GM12878 (cell line): ENCODE results near the gene NCKAP5L. TPM values are rescaled to one million over a fixed set of nuclear protein-coding genes. Genes with fewer than 3 reads are reported as not detected.

Source experiments
- EGR1 ChIP-seq, 2 experiments: IDR thresholded peaks; 1 replicate in 1 of 2; 2 replicates in 1 of 2; pipeline ENCODE4 v1.6.1; 2011 to 2012; ENCODE audit warnings: low read depth in 2 of 2, low read length in 2 of 2, borderline replicate concordance in 1 of 2, mild to moderate bottlenecking in 1 of 2, moderate library complexity in 1 of 2
- HDAC2 ChIP-seq: fragments of 200-600 bp; sonication (generic); IDR thresholded peaks from 2 replicates; pipeline ENCODE4 v1.6.1; 2017
- MXI1 ChIP-seq: fragments of 150-350 bp; IDR thresholded peaks from 2 replicates; pipeline ENCODE4 v1.6.1; 2011; ENCODE audit warnings: low read depth, mild to moderate bottlenecking, inconsistent platforms, low read length, improper control_type of control experiment
- MYB ChIP-seq: fragments of 150-350 bp; IDR thresholded peaks from 2 replicates; pipeline ENCODE4 v1.6.1; 2014; ENCODE audit warnings: mild to moderate bottlenecking, low read depth, low read length, borderline replicate concordance
- NFIC ChIP-seq: IDR thresholded peaks from 2 replicates; pipeline ENCODE4 v1.6.1; 2012; ENCODE audit warnings: low read depth, mild to moderate bottlenecking, inconsistent platforms, low read length, moderate library complexity
- NFYB ChIP-seq: IDR thresholded peaks from 2 replicates; pipeline ENCODE4 v1.6.1; 2011; ENCODE audit warnings: low read depth, mild to moderate bottlenecking, low read length, improper control_type of control experiment, moderate library complexity; ENCODE audit not compliant: insufficient read depth
- RAD51 ChIP-seq: fragments of 450-650 bp; IDR thresholded peaks from 2 replicates; pipeline ENCODE4 v1.6.1; 2016; ENCODE audit warnings: moderate library complexity, mild to moderate bottlenecking, inconsistent platforms
- RCOR1 ChIP-seq: conservative IDR thresholded peaks from 2 replicates; pipeline ENCODE4 v1.6.1; 2012; ENCODE audit warnings: low read depth, low read length, improper control_type of control experiment
- SRF ChIP-seq, 2 experiments: IDR thresholded peaks; 2 replicates each; pipeline ENCODE4 v1.6.1; 2011; ENCODE audit warnings: low read depth in 2 of 2, low read length in 2 of 2, mild to moderate bottlenecking in 1 of 2, moderate library complexity in 1 of 2
- STAT3 ChIP-seq: IDR thresholded peaks from 2 replicates; pipeline ENCODE4 v1.6.1; 2011; ENCODE audit warnings: low read depth, low read length, improper control_type of control experiment
- SUPT20H ChIP-seq: IDR thresholded peaks from 2 replicates; pipeline ENCODE4 v1.6.1; 2011; ENCODE audit warnings: low read depth, mild to moderate bottlenecking, low read length, moderate library complexity, borderline replicate concordance; ENCODE audit not compliant: control insufficient read depth
- TAF1 ChIP-seq: IDR thresholded peaks from 2 replicates; pipeline ENCODE4 v1.6.1; 2011; ENCODE audit warnings: mild to moderate bottlenecking, low read depth, low read length, borderline replicate concordance
- TARDBP ChIP-seq: IDR thresholded peaks from 2 replicates; pipeline ENCODE4 v1.6.1; 2016; ENCODE audit warnings: borderline replicate concordance
- TCF7 ChIP-seq: IDR thresholded peaks from 2 replicates; pipeline ENCODE4 v1.6.1; 2014; ENCODE audit warnings: antibody characterized with exemption, borderline replicate concordance
- ZNF274 ChIP-seq: IDR thresholded peaks from one replicate; pipeline ENCODE4 v1.8.0; 2011; ENCODE audit not compliant: insufficient read length, insufficient read depth
- polyA plus RNA-seq, 11 experiments: library from polyadenylated mRNA; depleted of rRNA in 4 of 11; unstranded in 6 of 11; stranded (reverse) in 5 of 11; fragments of >200 nt; fragmentation: Nextera tagmentation in 4 of 11; fragmentation: Illumina TruSeq in 1 of 11; extraction: Ambion mirVana in 4 of 11; extraction: Trizol in 1 of 11; gene quantifications; 1 replicate in 1 of 11; 2 replicates in 10 of 11; pipeline versions ENCODE4 v1.2.1 to v1.2.3, GENCODE V29; 2011 to 2016; ENCODE audit warnings: inconsistent platforms in 2 of 11, missing spikeins in 2 of 11, low read depth in 1 of 11
- total RNA-seq, 4 experiments: library from RNA; depleted of rRNA in 3 of 4; stranded (reverse); fragments of >200 nt in 3 of 4; fragmentation: Illumina TruSeq in 1 of 4; extraction: Trizol in 1 of 4; gene quantifications; 2 replicates each; pipeline versions ENCODE4 v1.2.1 to v1.2.3, GENCODE V29; 2013 to 2021
- TF ChIP-seq, protein P1 (sequence below): IDR thresholded peaks from 2 replicates; pipeline ENCODE4 v1.6.1; 2012; ENCODE audit warnings: improper control_type of control experiment, low read depth, low read length; ENCODE audit not compliant: insufficient replicate concordance

The NCKAP5L gene
- total and polyA plus RNA-seq, 10 of the 15 experiments (the other 5 are each of a cell fraction or from before 2014, with no cell fraction given): 0.03 to 15.8 (median 4.4) TPM

- TF ChIP-seq, protein P1, sequence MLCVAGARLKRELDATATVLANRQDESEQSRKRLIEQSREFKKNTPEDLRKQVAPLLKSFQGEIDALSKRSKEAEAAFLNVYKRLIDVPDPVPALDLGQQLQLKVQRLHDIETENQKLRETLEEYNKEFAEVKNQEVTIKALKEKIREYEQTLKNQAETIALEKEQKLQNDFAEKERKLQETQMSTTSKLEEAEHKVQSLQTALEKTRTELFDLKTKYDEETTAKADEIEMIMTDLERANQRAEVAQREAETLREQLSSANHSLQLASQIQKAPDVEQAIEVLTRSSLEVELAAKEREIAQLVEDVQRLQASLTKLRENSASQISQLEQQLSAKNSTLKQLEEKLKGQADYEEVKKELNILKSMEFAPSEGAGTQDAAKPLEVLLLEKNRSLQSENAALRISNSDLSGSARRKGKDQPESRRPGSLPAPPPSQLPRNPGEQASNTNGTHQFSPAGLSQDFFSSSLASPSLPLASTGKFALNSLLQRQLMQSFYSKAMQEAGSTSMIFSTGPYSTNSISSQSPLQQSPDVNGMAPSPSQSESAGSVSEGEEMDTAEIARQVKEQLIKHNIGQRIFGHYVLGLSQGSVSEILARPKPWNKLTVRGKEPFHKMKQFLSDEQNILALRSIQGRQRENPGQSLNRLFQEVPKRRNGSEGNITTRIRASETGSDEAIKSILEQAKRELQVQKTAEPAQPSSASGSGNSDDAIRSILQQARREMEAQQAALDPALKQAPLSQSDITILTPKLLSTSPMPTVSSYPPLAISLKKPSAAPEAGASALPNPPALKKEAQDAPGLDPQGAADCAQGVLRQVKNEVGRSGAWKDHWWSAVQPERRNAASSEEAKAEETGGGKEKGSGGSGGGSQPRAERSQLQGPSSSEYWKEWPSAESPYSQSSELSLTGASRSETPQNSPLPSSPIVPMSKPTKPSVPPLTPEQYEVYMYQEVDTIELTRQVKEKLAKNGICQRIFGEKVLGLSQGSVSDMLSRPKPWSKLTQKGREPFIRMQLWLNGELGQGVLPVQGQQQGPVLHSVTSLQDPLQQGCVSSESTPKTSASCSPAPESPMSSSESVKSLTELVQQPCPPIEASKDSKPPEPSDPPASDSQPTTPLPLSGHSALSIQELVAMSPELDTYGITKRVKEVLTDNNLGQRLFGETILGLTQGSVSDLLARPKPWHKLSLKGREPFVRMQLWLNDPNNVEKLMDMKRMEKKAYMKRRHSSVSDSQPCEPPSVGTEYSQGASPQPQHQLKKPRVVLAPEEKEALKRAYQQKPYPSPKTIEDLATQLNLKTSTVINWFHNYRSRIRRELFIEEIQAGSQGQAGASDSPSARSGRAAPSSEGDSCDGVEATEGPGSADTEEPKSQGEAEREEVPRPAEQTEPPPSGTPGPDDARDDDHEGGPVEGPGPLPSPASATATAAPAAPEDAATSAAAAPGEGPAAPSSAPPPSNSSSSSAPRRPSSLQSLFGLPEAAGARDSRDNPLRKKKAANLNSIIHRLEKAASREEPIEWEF: no peak
- TF ChIP-seq STAT3: no peak
- no peak for TF ChIP-seq EGR1 (IDR thresholded peaks at IDR 0.05; ENCODE audit: borderline replicate concordance in 1 of 2, low read depth in 2 of 2, low read length in 2 of 2)
- TF ChIP-seq HDAC2: no peak
- no peak for TF ChIP-seq MYB
- no peak for TF ChIP-seq TCF7
- no peak for TF ChIP-seq RAD51
- no peak for TF ChIP-seq NFIC
- no peak for TF ChIP-seq SRF (IDR thresholded peaks at IDR 0.05; ENCODE audit: low read depth in 2 of 2, low read length in 2 of 2)
- TF ChIP-seq RCOR1: no peak
- TF ChIP-seq ZNF274: no peak
- no peak for TF ChIP-seq MXI1
- TF ChIP-seq NFYB: no peak
- TF ChIP-seq SUPT20H: no peak
- no peak for TF ChIP-seq TARDBP
- no peak for TF ChIP-seq TAF1
These were observed 47.0 kb upstream of the NCKAP5L start (continued) for GRCh38 chr12:49875115-49875720.
